Hepatocyte (in vitro differentiated cells): ENCODE results near the gene ID3. TPM values are rescaled to one million over a fixed set of nuclear protein-coding genes. Genes with fewer than 3 reads are reported as not detected.

ENCODE experiments used
- DNase-seq: peaks from one replicate; pipeline ENCODE4 v3.0.0-alpha.2; 2016; ENCODE audit warnings: low spot score
- H2AFZ ChIP-seq: fragments of 200-600 bp; sonication (generic); 2 replicates; pipeline ENCODE4 v1.6.0; 2016; ENCODE audit warnings: antibody characterized with exemption, mild to moderate bottlenecking
- H3K27ac ChIP-seq: fragments of 200-600 bp; sonication (generic); 2 replicates; pipeline ENCODE4 v1.5.1; 2016; ENCODE audit warnings: mild to moderate bottlenecking
- H3K27me3 ChIP-seq: fragments of 200-600 bp; sonication (generic); 2 replicates; pipeline ENCODE4 v1.6.1; 2016
- H3K36me3 ChIP-seq: fragments of 200-600 bp; sonication (generic); replicated peaks from 2 replicates; pipeline ENCODE4 v1.5.1; 2016; ENCODE audit warnings: low read depth; ENCODE audit not compliant: insufficient read depth
- H3K4me1 ChIP-seq: fragments of 200-600 bp; sonication (generic); 2 replicates; pipeline ENCODE4 v1.5.1; 2016; ENCODE audit warnings: mild to moderate bottlenecking, moderate library complexity; ENCODE audit not compliant: insufficient read depth
- H3K4me2 ChIP-seq: fragments of 200-600 bp; sonication (generic); 2 replicates; pipeline ENCODE4 v1.6.0; 2016
- H3K4me3 ChIP-seq: fragments of 200-600 bp; sonication (generic); 2 replicates; pipeline ENCODE4 v1.5.1; 2016; ENCODE audit warnings: mild to moderate bottlenecking
- H3K79me2 ChIP-seq: fragments of 200-600 bp; sonication (generic); 2 replicates; pipeline ENCODE4 v1.6.0; 2017; ENCODE audit warnings: mild to moderate bottlenecking
- H3K9me2 ChIP-seq: fragments of 200-600 bp; sonication (generic); replicated peaks from 2 replicates; pipeline ENCODE4 v1.6.0; 2017; ENCODE audit warnings: mild to moderate bottlenecking; ENCODE audit not compliant: insufficient read depth
- H3K9me3 ChIP-seq: fragments of 200-600 bp; sonication (generic); 2 replicates; pipeline ENCODE4 v1.5.1; 2016; ENCODE audit warnings: low read depth, mild to moderate bottlenecking
- H4K20me1 ChIP-seq: fragments of 200-600 bp; sonication (generic); 2 replicates; pipeline ENCODE4 v1.6.0; 2016; ENCODE audit warnings: mild to moderate bottlenecking; ENCODE audit not compliant: insufficient read depth, poor library complexity, severe bottlenecking
- EZH2 ChIP-seq: fragments of 200-600 bp; sonication (generic); IDR thresholded peaks from 2 replicates; pipeline ENCODE4 v1.6.1; 2016; ENCODE audit warnings: antibody characterized with exemption, mild to moderate bottlenecking, borderline replicate concordance
- EZH2phosphoT487 ChIP-seq: fragments of 200-600 bp; sonication (generic); IDR thresholded peaks from one replicate; pipeline ENCODE4 v1.6.1; 2018; ENCODE audit warnings: antibody characterized with exemption, mild to moderate bottlenecking, low read depth, moderate library complexity; ENCODE audit not compliant: unreplicated experiment, severe bottlenecking
- whole genome bisulfite sequencing: methylation state at CpG from one replicate; pipeline ENCODE4 v1.1.6; 2016; ENCODE audit warnings: low lambda C conversion rate; ENCODE audit errors: missing lambda C conversion rate; 5-methylcytosine and 5-hydroxymethylcytosine counted together
- polyA plus RNA-seq: library from polyadenylated mRNA; unstranded; fragments of >200 nt; fragmentation: Nextera tagmentation; extraction: Ambion mirVana; gene quantifications from 2 replicates; pipeline ENCODE4 v1.2.1, GENCODE V29; 2016
- total RNA-seq: library from RNA; depleted of rRNA; stranded (reverse); fragments of >200 nt; gene quantifications from 2 replicates; pipeline ENCODE4 v1.2.3, GENCODE V29; 2014
- TF ChIP-seq, protein P1 (sequence below): fragments of 200-600 bp; sonication (generic); IDR thresholded peaks from 2 replicates; pipeline ENCODE4 v1.5.1; 2016; ENCODE audit warnings: antibody characterized with exemption, mild to moderate bottlenecking; ENCODE audit not compliant: poor library complexity

ID3 gene
- total and polyA plus RNA-seq, 2 experiments from 2014 or later = 155 to 314 TPM

DNA sequence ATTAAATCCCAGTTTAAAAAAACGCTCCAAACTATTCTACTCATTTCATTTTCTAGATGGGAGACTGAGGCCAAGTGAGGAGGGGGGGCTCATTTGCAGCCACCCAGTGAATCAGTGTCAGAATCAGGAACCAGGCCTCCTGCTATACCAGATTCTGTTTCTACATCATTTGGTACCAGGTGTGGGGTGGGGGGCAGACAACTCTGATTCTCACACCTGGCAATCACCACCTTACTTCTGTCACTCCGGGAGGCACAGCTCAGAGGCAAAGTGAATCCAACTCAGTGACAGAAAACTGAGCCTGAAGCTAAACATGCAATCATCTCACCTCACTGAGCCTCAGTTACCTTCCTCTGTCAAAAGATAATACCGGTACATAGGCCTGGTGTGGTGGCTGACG is 23.5 kb upstream of the ID3 start:
- H4K20me1 ChIP-seq = no peaks in the 10 kb centered on the region
- no peak overlapping the region for H2AFZ ChIP-seq
- no peaks in the 10 kb centered on the region for H3K36me3 ChIP-seq
- H3K27me3 ChIP-seq = no peaks in the 10 kb centered on the region
- H3K9me2 ChIP-seq = no peaks in the 10 kb centered on the region
- H3K4me1 ChIP-seq = peaks cover 11% of the 10 kb centered on the region
- H3K79me2 ChIP-seq = no peaks in the 10 kb centered on the region
- DNase-seq = no peak
- 84% methylated on average over 4 of the region's 4 CpGs for WGBS
- H3K27ac ChIP-seq = no peak overlapping the region
- H3K4me3 ChIP-seq = no peak overlapping the region
- TF ChIP-seq EZH2 = no peak
- TF ChIP-seq, protein P1, sequence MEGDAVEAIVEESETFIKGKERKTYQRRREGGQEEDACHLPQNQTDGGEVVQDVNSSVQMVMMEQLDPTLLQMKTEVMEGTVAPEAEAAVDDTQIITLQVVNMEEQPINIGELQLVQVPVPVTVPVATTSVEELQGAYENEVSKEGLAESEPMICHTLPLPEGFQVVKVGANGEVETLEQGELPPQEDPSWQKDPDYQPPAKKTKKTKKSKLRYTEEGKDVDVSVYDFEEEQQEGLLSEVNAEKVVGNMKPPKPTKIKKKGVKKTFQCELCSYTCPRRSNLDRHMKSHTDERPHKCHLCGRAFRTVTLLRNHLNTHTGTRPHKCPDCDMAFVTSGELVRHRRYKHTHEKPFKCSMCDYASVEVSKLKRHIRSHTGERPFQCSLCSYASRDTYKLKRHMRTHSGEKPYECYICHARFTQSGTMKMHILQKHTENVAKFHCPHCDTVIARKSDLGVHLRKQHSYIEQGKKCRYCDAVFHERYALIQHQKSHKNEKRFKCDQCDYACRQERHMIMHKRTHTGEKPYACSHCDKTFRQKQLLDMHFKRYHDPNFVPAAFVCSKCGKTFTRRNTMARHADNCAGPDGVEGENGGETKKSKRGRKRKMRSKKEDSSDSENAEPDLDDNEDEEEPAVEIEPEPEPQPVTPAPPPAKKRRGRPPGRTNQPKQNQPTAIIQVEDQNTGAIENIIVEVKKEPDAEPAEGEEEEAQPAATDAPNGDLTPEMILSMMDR = no peak
- no peak for TF ChIP-seq EZH2phosphoT487
- no peak overlapping the region for H3K4me2 ChIP-seq
- no peaks in the 10 kb centered on the region for H3K9me3 ChIP-seq

DNA sequence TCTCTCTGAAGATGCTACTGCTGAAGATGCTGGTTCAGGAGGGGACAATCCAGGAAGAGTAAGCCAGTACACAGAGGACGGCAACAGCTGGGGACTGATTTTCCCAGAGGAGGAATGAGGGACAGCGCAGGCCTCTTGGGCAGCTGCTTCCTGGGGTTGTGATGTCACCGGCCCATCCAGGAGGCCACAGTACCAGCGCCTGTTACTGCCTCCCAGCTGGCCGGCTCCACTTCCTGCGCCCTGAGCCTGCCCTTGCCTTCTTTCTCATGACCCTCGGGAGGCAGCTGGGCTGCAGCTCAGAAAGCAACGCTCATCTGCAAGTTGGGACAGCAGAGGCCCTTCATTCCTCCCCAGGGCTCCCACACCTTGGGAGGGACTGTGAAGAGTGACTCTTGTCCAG is 21.9 kb upstream of the ID3 start:
- TF ChIP-seq, protein P1 = no peak
- no peak for TF ChIP-seq EZH2
- TF ChIP-seq EZH2phosphoT487 = no peak
- H3K27ac ChIP-seq = no peak overlapping the region
- DNase-seq = no peak
- no peaks in the 10 kb centered on the region for H3K36me3 ChIP-seq
- no peaks in the 10 kb centered on the region for H3K27me3 ChIP-seq
- H3K79me2 ChIP-seq = no peaks in the 10 kb centered on the region
- no peaks in the 10 kb centered on the region for H3K9me2 ChIP-seq
- peaks cover 23% of the 10 kb centered on the region for H3K4me1 ChIP-seq
- H3K4me2 ChIP-seq = no peak overlapping the region
- no peak overlapping the region for H2AFZ ChIP-seq
- WGBS = 72% methylated on average over 8 of the region's 8 CpGs
- no peak overlapping the region for H3K4me3 ChIP-seq
- H3K9me3 ChIP-seq = no peaks in the 10 kb centered on the region
- no peaks in the 10 kb centered on the region for H4K20me1 ChIP-seq

DNA sequence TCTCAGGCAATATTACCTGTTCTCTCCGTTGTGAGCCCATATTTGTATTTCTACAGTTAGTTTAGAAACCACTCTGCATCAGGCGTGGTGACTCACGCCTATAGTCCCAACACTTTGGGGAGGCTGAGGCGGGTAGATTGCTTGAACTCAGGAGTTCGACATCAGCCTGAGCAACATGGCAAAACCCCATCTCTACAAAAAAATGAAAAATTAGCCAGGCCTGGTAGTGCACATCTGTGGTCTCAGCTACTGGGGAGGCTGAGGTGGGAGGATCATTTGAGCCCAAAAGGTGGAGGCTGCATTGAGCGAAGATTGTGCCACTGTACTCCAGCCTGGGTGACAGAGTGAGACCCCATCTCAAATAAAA is 19.7 kb upstream of the ID3 start:
- 90% methylated on average over 6 of the region's 6 CpGs for WGBS
- Histone ChIP-seq H3K9me3 (no peaks in the 10 kb centered on the region), H3K4me1 (peaks cover 28% of the 10 kb centered on the region), H3K27me3 (no peaks in the 10 kb centered on the region), H3K9me2 (no peaks in the 10 kb centered on the region), H3K4me2 (no peak overlapping the region), H3K4me3 (no peak overlapping the region), H2AFZ (no peak overlapping the region), H4K20me1 (no peaks in the 10 kb centered on the region), H3K36me3 (no peaks in the 10 kb centered on the region), H3K79me2 (no peaks in the 10 kb centered on the region), H3K27ac (no peak overlapping the region)
- TF ChIP-seq EZH2phosphoT487 = no peak
- TF ChIP-seq EZH2 = no peak
- TF ChIP-seq, protein P1 = no peak
- no peak for DNase-seq

DNA sequence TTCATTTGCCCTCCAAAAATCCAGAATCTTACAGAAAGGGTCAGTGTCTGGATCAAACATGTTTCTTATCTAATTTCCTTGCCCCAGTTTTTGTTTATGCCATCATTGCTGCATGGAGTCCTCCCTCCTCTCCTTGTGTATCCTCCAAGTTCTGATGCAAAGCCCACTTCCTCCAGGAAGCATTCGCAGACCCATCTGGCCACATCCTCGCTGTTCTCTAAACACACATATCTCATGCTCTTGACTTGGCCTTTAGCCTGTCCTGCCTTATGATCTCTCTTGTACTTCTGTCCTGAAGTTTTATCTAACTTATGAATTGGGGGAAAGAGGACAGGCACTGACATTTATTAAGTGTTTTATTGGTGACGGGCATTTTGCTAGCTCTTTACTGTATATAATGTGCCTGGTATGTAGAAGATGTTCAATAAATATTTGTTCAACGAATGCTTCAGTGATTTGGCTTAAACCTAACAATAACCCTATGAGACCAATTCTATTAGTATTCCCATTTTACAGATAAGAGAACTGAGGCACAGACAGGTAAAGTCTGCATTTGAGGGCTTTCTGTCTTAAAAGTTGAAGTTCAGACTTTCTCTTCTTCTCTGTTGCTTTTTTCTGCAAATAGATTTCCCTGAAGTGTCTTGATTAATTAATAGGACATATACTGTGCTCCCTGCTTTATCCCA is 19.2 kb upstream of the ID3 start:
- H2AFZ ChIP-seq = no peak overlapping the region
- peak overlapping the region; percentile 24 for H3K27ac ChIP-seq
- WGBS = 61% methylated on average over 4 of the region's 4 CpGs

More for the DNA sequence above, 19.2 kb upstream of the ID3 start:
- Histone ChIP-seq H3K9me2 (no peaks in the 10 kb centered on the region), H3K27me3 (no peaks in the 10 kb centered on the region), H3K79me2 (no peaks in the 10 kb centered on the region), H3K36me3 (no peaks in the 10 kb centered on the region), H3K4me3 (no peak overlapping the region), H3K9me3 (no peaks in the 10 kb centered on the region), H3K4me1 (peaks cover 28% of the 10 kb centered on the region), H4K20me1 (no peaks in the 10 kb centered on the region), H3K4me2 (peak overlapping the region; percentile 0)
- no peak for DNase-seq
- TF ChIP-seq EZH2 = no peak
- TF ChIP-seq, protein P1 = no peak
